ENCODE measurements around the gene TRIM14.

TRIM14 gene

DNA sequence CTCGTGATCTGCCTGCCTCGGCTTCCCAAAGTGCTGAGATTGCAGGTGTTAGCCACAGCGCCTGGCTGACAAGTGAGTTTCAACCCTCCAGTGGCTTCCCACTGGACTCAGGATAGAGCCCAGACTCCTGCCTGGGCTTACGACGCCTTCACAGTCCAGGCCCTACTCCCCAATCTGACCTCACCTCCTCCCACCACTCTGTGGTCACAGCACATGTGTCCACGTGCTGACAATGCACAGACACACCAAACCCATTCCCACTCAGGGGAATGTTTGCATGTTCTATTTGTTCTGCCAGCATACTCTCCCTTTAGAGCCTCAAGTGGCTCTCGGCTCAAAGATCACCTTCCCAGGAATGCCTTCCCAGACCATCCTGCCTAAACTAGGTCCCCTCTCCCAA is 31.1 kb upstream of the TRIM14 start:
- no peak for DNase-seq (ENCODE audit: low spot score)
- TF ChIP-seq, protein P1, sequence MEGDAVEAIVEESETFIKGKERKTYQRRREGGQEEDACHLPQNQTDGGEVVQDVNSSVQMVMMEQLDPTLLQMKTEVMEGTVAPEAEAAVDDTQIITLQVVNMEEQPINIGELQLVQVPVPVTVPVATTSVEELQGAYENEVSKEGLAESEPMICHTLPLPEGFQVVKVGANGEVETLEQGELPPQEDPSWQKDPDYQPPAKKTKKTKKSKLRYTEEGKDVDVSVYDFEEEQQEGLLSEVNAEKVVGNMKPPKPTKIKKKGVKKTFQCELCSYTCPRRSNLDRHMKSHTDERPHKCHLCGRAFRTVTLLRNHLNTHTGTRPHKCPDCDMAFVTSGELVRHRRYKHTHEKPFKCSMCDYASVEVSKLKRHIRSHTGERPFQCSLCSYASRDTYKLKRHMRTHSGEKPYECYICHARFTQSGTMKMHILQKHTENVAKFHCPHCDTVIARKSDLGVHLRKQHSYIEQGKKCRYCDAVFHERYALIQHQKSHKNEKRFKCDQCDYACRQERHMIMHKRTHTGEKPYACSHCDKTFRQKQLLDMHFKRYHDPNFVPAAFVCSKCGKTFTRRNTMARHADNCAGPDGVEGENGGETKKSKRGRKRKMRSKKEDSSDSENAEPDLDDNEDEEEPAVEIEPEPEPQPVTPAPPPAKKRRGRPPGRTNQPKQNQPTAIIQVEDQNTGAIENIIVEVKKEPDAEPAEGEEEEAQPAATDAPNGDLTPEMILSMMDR (IDR thresholded peaks at IDR 0.05; ENCODE audit: extremely low read depth, insufficient read depth, missing control alignments): no peak
- in situ Hi-C loops (cut with MboI; ENCODE audit: low pct_unique_long_range_greater_than_20kb, low sequenced_read_pairs, unreplicated experiment): no loop called here

DNA sequence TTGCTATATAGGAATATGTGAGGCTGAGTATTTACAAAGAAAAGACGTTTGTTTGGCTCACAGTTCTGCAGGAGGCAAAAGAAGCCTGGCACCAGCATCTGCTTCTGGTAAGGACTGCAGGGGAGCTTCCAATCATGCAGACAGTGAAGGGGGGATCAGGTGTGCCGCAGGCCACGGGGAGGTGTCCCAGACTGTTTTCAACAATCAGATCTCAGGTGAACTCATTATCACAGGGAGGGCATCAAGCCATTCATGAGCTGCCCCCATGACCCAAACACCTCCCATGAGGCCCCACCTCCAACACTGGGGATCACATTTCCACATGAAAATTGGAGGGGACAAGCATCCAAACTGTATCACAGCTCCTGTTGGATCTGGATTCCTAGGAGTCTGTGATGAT is 30.4 kb upstream of the TRIM14 start:
- no peak for DNase-seq (ENCODE audit: low spot score)
- in situ Hi-C loops (cut with MboI; ENCODE audit: low pct_unique_long_range_greater_than_20kb, low sequenced_read_pairs, unreplicated experiment): no loop called here

DNA sequence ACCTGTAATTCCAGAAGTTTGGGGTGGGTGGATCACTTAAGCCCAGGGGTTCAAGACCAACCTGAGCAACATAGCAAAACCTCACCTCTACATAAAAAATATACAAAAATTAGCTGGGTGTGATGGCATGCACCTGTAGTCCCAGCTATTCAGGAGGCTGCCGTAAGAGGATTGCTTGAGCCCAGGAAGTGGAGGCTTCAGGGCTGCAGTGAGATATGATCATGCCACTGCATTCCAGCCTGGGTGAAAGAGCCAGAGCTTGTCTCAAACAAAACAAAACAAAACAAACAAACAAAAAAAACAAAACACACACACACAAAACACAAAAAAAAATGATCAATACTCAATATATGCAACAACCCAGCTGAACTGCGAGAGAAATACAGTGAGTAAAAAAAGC is 29.5 kb upstream of the TRIM14 start:
- in situ Hi-C loops (cut with MboI; ENCODE audit: low pct_unique_long_range_greater_than_20kb, low sequenced_read_pairs, unreplicated experiment): no loop called here
- TF ChIP-seq, protein P1 (IDR thresholded peaks at IDR 0.05; ENCODE audit: extremely low read depth, insufficient read depth, missing control alignments): no peak

More for the DNA sequence above, 30.4 kb upstream of the TRIM14 start:
- TF ChIP-seq, protein P1 (IDR thresholded peaks at IDR 0.05; ENCODE audit: extremely low read depth, insufficient read depth, missing control alignments): no peak

DNA sequence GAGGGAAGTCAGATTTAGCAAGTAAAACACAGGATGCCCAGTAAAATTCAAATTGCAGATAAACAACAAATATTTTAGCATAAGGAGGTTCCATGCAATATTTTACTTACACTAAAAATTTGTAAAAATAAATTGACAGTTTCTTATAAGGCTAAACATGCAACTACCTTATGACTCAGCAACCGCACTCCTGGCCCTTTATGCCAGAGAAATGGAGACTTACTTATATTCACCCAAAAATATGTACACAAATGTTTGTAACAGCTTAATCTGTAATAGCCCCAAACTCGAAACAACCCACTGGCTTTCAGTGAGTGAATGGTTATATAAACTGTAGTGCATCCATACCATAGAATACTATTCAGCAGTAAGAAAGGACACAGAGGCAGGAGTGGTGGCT is 28.6 kb upstream of the TRIM14 start:
- in situ Hi-C loops (cut with MboI; ENCODE audit: low pct_unique_long_range_greater_than_20kb, low sequenced_read_pairs, unreplicated experiment): no loop called here
- TF ChIP-seq, protein P1 (IDR thresholded peaks at IDR 0.05; ENCODE audit: extremely low read depth, insufficient read depth, missing control alignments): no peak
- DNase-seq (ENCODE audit: low spot score): no peak

More for the DNA sequence above, 29.5 kb upstream of the TRIM14 start:
- DNase-seq (ENCODE audit: low spot score): no peak

DNA sequence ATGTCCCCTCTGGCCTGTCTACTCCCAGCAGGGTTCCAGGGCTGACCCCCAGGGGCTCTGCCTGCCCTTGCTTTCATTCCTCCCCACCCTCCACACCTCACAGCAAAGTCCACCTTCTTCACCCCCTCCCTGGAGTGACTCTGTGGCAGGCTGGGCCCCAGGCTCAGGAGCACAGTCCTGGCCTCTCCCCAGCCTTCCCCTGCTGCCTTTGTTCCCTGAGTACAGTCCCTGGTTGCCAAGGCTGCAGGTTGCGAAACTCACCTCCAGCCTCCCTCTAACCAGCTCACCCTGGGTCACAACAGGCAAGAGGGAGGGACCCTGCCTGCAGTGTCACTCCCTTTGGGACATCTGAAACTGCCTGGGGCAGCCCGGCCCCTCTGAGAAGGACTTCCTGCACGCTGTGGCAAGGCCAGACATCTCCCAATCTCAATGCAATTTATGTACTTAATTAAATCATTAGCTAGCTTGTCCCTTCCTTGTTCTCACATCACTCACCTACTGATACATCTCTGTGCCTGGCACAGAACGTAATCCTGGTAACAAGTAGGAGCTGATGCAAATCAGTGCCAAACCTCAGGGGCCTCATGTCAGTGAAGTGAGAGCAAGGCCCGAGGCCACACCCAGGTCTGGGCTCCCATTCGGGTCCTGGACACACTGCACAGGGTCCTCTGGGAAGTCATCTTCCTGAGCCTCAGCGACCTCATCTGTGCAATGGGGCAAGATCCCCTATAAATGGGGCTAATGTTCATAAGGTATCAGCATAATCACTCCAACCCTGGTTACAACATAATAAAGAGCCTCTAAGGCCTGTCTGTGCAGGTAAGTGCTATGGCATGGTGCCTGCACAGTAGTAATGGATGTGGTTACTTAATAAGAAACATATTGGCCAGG is 27.3 kb upstream of the TRIM14 start:
- in situ Hi-C loops (cut with MboI; ENCODE audit: low pct_unique_long_range_greater_than_20kb, low sequenced_read_pairs, unreplicated experiment): no loop called here
- no peak for DNase-seq (ENCODE audit: low spot score)
- TF ChIP-seq, protein P1 (IDR thresholded peaks at IDR 0.05; ENCODE audit: extremely low read depth, insufficient read depth, missing control alignments): no peak

DNA sequence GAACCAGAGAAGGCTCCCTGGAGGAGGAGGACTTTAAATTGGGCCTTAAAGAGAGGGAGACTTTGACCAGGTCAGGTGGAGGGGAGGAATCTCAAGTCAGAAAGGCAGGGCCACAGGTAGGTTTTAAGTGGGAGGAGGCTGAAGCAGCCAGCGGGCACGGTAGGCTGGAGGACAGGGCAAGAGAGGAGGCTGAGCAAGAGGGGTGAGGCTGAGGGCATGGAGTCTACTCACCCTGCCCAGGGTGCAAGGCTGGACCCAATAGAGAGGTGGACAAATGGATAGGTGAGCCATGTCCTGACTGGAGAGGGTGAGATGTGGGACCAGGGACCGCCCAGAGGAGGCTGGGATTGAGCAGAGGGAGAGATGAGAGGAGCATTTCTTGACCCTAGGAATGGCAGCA is 25.6 kb upstream of the TRIM14 start:
- DNase-seq (ENCODE audit: low spot score): no peak
- in situ Hi-C loops (cut with MboI; ENCODE audit: low pct_unique_long_range_greater_than_20kb, low sequenced_read_pairs, unreplicated experiment): no loop called here
- TF ChIP-seq, protein P1 (IDR thresholded peaks at IDR 0.05; ENCODE audit: extremely low read depth, insufficient read depth, missing control alignments): no peak

Data from GM13977 (cell line).